KOPT-K1 (cell line): ENCODE measurements around the gene PDIA4.
A peak's percentile ranks its signal among the peaks of the same experiment; 100 is the strongest.

Source experiments
- H3K27ac ChIP-seq: fragments of 200-600 bp; sonication (generic); 2 replicates; pipeline ENCODE4 v1.5.1; 2016; ENCODE audit warnings: antibody characterized with exemption, mild to moderate bottlenecking, low read depth, low read length; ENCODE audit not compliant: poor library complexity, severe bottlenecking
- H3K36me3 ChIP-seq: fragments of 200-600 bp; sonication (generic); 2 replicates; pipeline ENCODE4 v1.5.1; 2017; ENCODE audit warnings: antibody characterized with exemption, mild to moderate bottlenecking, low read length, moderate library complexity; ENCODE audit not compliant: insufficient read depth
- H3K9me3 ChIP-seq: fragments of 200-600 bp; sonication (generic); 2 replicates; pipeline ENCODE4 v1.5.1; 2017; ENCODE audit warnings: antibody characterized with exemption, low read length, mild to moderate bottlenecking; ENCODE audit not compliant: insufficient read depth, poor library complexity, severe bottlenecking

PDIA4 gene

DNA sequence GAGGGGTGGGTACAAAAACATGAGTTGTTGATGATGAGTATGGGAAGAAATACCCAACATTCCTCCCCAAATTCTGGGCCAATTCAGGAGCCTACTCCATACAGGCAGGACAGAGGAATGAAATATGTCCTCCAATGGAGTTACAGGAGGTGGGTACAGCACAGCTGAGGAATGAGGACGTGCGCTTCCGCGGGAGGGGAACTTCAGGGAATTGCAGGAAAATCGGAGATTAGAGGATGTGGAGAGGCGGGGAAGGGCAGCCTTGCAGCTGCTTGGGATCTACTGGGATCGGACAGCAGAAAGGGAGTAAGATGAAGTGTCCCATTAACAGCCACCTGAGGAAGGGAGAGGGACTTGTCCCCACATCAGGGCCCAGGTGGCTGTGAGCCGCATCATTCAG, 50.2 kb downstream of the PDIA4 start:
- Histone ChIP-seq H3K9me3 (no peaks in the 10 kb centered on the region), H3K27ac (no peak overlapping the region), H3K36me3 (no peaks in the 10 kb centered on the region)

DNA sequence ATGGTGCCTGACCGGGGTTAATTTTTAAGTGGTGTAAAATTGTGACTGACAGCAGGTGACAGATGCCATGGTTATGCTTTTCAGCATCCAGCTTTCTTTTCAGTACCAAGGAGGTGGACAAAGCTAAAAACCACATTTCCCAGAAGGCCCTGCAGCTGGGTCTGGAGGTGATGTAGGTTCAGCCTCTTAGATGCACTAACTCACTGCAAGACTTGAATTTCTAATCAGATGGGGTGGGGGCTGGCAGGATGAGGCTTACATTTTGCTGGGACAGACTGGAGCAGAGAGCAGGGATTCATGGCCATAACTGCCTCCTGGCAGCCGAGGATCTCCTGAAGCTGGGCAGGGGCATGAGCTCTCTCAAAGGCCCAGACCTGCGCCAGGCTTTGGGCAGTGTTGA, 52.4 kb downstream of the PDIA4 start:
- Histone ChIP-seq H3K27ac (no peak overlapping the region), H3K9me3 (no peaks in the 10 kb centered on the region), H3K36me3 (no peaks in the 10 kb centered on the region)

DNA sequence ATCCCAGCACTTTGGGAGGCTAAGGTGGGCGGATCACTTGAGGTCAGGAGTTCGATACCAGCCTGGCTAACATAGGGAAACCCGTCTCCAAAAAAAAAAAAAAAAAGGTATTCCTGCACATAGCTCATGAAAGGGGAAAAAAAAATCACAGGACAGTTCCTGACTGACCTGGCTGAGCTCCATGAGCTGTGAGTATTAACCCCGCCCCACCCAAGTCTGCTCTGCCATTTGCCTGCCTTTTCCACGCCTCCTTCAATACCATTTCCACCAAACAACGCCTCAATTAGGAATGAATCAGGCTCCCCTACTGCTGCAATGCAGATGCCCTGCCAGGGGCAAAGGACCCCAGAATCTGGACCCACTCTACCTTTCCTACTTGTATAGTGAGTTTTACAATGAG, 55.0 kb downstream of the PDIA4 start:
- Histone ChIP-seq H3K27ac (no peak overlapping the region), H3K9me3 (no peaks in the 10 kb centered on the region), H3K36me3 (no peaks in the 10 kb centered on the region)

DNA sequence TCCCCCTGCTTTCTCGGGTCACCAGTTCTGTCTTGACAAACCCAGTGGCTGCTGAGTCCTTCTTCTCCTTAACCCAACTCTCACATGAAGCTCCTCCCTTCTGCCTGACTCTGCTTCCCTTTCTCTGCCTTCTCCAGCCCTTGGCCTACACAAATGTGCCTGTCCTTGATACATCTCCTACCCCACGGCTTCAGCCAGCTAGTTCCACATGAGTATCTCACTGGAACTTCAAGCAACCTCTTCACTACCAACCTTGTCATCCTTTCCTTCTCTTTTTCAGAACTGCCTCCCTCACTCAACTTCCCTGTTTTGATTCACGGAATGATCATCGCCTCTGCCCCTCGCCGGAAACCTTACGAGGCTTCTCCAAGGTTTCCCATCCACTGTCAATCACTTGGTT, 55.9 kb downstream of the PDIA4 start:
- Histone ChIP-seq H3K9me3 (no peaks in the 10 kb centered on the region), H3K27ac (no peak overlapping the region), H3K36me3 (no peaks in the 10 kb centered on the region)

DNA sequence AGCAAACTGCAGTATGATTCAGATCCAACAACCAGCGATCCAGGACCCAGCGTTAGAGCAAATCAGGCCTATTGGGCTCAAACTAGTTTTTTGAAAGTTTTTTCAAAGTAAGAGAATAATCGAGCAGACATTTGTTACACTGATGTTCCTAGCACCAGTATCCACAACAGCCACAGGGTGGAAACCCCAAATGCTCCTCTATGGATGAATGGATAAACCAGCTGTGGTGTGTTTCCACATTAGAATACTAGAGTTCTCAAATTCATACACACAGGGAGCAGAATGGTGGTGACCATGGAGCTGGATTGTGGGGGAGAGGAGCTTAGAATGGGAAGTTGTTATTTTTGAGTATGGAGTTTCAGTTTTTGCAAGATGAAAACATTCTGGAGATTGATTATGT, 60.7 kb downstream of the PDIA4 start:
- Histone ChIP-seq H3K36me3 (no peaks in the 10 kb centered on the region), H3K9me3 (no peaks in the 10 kb centered on the region), H3K27ac (no peak overlapping the region)

DNA sequence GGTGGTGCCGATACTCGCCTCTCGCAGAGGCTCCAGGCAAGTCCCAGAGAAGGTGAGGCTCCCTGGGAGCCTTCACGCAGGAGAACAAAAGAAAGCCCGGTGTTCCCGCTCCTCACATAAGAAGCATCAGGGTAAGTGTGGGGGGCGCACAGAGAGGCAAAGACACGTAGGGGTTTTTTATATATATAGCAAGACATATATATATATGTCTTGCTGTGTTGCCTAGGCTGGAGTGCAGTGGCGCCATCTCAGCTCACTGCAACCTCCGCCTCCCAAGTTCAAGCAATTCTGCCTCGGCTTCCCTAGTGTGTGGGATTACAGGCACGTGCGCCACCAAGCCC, 61.3 kb downstream of the PDIA4 start:
- Histone ChIP-seq H3K27ac (no peak overlapping the region), H3K36me3 (no peaks in the 10 kb centered on the region), H3K9me3 (no peaks in the 10 kb centered on the region)

DNA sequence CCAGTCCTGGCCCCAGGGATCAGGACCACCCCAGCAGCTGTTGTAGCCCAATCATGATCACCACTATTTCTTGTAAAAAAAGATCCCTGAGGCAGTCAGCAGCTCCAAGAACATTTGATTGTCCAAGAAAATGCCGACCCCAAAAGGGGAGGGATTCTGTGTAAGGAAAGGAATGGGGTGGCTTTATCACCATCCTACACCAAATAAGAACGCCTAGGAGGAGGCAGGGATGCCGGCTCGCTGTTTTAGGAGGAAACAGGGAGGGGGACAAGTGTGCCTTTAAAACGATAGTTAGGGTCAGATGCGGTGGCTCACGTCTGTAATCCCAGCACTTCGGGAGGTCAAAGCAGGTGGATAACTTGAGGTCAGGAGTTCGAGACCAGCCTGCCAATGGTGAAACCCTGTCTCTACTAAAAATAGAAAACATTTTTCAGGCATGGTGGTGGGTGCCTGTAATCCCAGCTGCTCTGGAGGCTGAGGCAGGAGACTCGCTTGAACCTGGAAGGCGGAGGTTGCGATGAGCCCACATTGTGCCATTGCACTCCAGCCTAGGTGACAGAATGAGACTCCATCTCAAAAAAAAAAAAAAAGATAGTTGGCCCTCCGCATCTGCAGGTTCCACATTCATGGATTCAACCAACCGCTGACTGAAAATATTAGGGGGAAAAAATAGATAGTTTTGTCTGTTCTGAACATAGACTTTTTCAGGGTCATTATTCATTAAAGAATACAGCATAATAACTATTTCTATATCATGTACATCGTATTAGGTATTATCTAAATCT, 63.6 kb downstream of the PDIA4 start:
- Histone ChIP-seq H3K27ac (no peak overlapping the region), H3K36me3 (no peaks in the 10 kb centered on the region), H3K9me3 (no peaks in the 10 kb centered on the region)

DNA sequence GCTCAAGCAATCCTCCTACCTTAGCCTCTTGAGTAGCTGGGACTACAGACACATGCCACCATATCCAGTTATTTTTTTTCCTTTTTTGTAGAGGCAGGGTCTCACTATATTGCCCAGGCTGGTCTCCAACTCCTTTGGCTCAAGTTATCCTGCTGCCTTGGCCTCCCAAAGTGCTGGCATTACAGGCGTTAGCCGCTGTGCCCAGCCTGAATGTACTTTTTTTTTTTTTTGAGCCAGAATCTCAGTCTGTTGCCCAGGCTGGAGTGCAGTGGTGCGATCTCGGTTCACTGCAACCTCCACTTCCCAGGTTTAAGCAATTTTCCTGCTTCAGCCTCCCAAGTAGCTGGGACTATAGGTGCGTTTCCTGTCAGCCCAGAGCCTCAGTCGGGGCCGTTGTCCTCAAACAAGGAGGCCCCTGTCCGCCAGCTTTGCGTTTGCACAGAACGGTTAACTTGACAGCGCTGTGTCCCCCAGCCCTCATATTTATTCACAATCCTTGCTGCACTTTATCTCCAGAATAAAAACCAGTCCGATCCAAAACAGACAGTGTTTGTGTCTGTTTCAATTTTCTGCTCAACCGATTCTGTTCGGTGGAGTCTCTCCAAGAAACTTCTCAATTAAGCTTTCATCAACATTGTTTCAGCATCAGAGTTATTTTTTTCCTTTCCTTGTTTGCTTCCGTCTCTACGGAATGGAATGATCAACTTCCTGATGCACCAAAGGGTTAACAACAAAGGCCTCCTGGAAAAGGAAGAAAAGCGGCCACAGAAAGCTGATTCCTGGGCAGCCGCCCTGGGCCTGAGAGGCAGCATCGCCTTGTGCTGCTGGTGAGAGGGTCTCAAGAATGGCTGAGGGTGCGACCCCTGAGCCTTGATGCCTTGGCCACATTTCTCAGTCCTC, 64.5 kb downstream of the PDIA4 start:
- H3K27ac ChIP-seq = no peak overlapping the region
- H3K36me3 ChIP-seq = no peaks in the 10 kb centered on the region
- H3K9me3 ChIP-seq = no peaks in the 10 kb centered on the region

DNA sequence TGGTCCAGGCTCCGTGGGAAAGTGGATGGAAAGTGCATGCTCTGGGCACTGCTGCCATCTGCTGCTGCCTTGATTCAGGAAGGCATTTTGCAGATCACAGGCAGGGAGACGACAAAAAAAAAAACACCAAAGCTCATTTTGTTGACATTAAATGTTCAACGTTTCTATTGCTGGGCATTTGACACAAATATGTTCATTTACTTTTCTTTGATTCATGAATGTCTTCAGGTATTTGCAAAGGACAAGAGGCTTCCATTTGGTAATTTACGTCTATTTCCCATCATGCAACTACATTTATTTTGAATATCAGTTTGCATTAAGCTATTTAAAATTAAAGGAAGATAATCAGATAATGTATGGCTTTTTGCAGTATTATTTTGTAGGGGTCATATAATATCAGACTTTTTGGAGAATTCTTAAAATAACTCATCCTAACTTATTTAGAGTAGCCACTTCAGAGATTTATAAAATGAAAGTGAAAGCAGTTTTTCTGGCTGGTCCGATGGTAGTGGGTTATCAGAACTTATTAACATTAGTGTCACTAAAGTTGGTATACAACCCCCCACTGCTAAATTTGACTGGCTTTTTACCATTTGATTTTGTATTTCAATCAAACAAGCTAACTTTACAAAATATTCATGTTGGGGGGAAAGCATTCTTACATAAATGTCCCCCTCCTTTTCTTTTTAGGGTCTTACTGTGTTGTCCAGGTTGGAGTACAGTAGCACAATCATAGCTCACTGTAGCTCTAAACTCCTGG, 65.3 kb downstream of the PDIA4 start:
- H3K36me3 ChIP-seq = no peaks in the 10 kb centered on the region
- no peaks in the 10 kb centered on the region for H3K9me3 ChIP-seq
- peak overlapping the region; percentile 53 for H3K27ac ChIP-seq

DNA sequence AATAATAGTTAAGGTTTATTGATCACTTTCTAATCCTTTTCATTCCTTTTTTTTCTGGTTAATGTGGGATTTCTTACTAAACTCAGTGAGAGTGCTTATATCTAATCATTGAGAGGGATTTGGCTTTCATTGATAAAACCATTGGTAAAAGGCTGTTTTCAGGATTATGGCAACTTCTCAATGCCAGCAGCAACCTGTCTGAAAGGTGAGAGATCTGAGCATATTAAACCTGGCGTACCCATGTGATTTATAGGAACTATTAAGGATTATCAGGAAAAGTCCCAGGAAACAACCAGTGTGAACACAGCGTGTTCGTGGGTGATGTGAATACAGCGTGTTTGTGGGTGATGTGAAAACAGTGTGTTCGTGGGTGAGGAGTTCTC, 65.9 kb downstream of the PDIA4 start:
- H3K36me3 ChIP-seq = no peaks in the 10 kb centered on the region
- no peak overlapping the region for H3K27ac ChIP-seq
- H3K9me3 ChIP-seq = no peaks in the 10 kb centered on the region

DNA sequence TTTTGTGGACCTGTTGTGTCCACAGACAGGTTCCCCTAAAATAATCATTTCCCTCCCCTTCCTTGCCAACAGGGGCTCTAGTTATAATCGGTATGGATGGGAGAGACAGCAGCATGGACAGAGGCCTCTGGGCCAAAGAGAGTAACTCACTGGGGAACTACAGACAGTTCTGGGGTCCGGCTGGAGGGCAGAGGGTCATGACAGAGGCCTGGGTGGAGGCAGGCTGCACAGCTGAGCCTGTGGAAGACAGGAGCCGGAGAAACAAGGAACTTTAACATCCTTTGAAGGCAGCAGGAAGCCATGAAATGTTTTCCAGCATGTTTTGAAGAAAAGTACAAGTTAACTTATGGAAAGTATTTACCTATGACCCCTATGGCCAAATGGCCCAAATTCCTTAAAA, 68.6 kb downstream of the PDIA4 start:
- Histone ChIP-seq H3K9me3 (no peaks in the 10 kb centered on the region), H3K36me3 (no peaks in the 10 kb centered on the region), H3K27ac (no peak overlapping the region)

DNA sequence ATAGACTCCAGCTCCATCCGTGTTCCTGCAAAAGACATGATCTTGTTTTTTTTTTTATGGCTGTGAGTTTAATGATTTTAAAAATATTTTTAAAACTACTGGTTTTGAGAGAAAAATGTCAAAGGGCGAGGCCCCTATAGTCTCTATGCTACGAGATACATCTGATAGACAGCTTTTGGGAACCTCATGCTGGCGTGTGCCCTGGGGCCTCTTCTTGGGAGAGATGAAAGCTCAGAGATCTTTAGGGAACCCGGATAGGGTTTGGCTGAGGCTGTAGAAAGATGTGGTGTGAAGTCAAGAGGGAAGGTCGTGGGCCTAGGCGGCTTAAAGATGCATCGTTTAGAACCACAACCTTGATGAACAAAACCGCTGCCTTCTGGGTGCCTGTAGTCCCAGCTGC, 70.2 kb downstream of the PDIA4 start:
- Histone ChIP-seq H3K27ac (no peak overlapping the region), H3K36me3 (no peaks in the 10 kb centered on the region), H3K9me3 (no peaks in the 10 kb centered on the region)

DNA sequence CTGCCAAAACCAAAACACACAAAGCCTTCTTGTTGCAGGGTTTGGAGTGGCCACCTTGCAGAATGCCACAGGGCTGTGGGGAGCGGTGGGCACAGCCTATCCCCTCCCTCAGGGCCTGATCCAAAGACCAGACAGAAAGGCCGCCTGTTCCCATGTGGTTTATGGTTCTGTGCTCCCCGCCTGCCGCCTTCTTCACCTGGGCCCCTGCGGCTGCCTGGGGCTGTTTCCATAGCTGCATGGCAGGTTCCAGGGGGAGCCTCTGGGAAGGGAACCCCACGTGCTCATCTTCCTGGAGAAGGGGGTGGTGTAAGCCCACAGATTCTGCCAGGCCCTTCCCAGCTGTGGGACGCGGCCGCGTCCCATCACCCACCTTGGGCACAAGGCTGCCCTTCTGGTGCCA, 73.5 kb downstream of the PDIA4 start:
- Histone ChIP-seq H3K36me3 (no peaks in the 10 kb centered on the region), H3K9me3 (no peaks in the 10 kb centered on the region), H3K27ac (no peak overlapping the region)

DNA sequence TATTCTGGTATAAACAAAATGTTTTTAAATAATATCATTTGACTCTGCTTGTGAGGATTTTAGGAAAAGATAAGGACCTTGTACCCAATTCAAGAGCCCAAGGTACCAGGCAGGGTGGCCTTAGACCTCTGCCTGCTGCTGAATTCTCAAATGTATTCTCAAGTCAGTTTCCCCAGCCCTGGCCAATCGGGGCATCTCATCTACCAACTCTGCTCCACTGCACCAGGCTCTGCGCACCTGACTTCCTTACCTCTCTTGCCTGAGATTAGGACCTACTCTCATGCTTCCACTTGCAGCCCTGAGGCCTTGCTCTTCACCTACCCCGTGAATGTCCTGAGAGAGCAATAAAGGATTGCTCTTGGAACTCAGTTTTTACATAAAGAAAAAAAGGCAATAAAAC, 74.6 kb downstream of the PDIA4 start:
- H3K9me3 ChIP-seq = no peaks in the 10 kb centered on the region
- no peaks in the 10 kb centered on the region for H3K36me3 ChIP-seq
- H3K27ac ChIP-seq = no peak overlapping the region
